ENCODE results near the gene DCAF17. TPM values are rescaled to one million over a fixed set of nuclear protein-coding genes. Genes with fewer than 3 reads are reported as not detected.

Gene DCAF17
- total and polyA plus RNA-seq, 2 of the 13 experiments (the other 11 are each of a cell fraction or from before 2014, with no cell fraction given): 13.7 to 30.0 TPM

DNA sequence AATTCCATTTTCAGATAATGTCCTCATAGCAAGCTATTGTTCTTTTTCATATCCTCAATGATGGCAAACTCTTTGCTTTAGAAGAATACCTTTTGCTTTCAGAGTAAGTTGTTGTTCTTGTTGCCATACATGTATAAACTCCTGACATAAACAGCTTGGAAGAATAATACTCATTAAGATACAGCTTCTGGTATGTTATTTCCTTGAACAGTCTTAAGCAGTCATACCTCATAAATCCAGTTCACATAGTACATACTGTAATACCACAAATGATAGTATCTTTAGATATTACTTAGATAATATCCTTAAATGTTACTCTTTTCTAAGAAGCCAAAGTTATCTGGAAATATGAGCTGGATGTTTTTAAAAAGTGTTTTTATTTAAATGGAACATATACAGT is 23.4 kb upstream of the DCAF17 start (continued):
- TF ChIP-seq, protein P1, sequence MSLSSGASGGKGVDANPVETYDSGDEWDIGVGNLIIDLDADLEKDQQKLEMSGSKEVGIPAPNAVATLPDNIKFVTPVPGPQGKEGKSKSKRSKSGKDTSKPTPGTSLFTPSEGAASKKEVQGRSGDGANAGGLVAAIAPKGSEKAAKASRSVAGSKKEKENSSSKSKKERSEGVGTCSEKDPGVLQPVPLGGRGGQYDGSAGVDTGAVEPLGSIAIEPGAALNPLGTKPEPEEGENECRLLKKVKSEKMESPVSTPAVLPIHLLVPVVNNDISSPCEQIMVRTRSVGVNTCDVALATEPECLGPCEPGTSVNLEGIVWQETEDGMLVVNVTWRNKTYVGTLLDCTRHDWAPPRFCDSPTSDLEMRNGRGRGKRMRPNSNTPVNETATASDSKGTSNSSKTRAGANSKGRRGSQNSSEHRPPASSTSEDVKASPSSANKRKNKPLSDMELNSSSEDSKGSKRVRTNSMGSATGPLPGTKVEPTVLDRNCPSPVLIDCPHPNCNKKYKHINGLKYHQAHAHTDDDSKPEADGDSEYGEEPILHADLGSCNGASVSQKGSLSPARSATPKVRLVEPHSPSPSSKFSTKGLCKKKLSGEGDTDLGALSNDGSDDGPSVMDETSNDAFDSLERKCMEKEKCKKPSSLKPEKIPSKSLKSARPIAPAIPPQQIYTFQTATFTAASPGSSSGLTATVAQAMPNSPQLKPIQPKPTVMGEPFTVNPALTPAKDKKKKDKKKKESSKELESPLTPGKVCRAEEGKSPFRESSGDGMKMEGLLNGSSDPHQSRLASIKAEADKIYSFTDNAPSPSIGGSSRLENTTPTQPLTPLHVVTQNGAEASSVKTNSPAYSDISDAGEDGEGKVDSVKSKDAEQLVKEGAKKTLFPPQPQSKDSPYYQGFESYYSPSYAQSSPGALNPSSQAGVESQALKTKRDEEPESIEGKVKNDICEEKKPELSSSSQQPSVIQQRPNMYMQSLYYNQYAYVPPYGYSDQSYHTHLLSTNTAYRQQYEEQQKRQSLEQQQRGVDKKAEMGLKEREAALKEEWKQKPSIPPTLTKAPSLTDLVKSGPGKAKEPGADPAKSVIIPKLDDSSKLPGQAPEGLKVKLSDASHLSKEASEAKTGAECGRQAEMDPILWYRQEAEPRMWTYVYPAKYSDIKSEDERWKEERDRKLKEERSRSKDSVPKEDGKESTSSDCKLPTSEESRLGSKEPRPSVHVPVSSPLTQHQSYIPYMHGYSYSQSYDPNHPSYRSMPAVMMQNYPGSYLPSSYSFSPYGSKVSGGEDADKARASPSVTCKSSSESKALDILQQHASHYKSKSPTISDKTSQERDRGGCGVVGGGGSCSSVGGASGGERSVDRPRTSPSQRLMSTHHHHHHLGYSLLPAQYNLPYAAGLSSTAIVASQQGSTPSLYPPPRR (CRISPR knock-in tag; IDR thresholded peaks at IDR 0.05; ENCODE audit: borderline replicate concordance): no peak

DNA sequence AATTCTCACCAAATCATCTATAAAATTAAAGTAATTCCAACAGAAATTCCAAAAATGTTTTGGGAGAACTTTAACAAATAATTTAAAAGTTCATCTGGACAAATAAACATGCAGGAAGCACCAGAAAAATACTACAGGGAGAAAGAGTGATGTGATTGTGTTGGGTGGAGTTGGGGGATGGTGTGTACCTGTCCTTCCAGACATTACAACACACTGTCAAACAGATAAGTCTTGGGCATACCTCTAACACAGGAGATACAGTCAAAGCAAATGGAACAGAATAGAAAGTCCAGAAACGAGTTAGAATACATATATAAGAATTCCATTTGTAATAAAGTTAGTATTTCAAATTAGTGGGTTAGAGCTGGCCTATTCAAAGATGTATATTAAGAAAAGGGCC is 22.8 kb upstream of the DCAF17 start:
- Histone ChIP-seq H3K4me1 (ENCODE audit: insufficient read depth, low read length) (peaks cover 8% of the 10 kb centered on the region), H3K27ac (ENCODE audit: extremely low read length, insufficient read depth, low read length) (no peak overlapping the region), H3K9ac (ENCODE audit: insufficient read depth, low read depth, low read length) (no peak overlapping the region), H4K20me1 (ENCODE audit: insufficient read depth, low read length) (peaks cover 5% of the 10 kb centered on the region; the same call in 1 of the 2 replicates), H3K27me3 (ENCODE audit: control insufficient read depth in 1 of 2, insufficient read depth in 2 of 2, low read length in 2 of 2) (no peaks in the 10 kb centered on the region), H3K4me2 (ENCODE audit: low read depth, low read length) (no peak overlapping the region), H3K9me3 (ENCODE audit: low read length) (no peaks in the 10 kb centered on the region), H3K4me3 (replicated peaks in 1 of 3; ENCODE audit: insufficient read depth in 1 of 3, low read depth in 2 of 3, low read length in 3 of 3) (no peak overlapping the region), H3K36me3 (replicated peaks in 1 of 2; ENCODE audit: control insufficient read depth in 1 of 2, insufficient read depth in 2 of 2, low read length in 2 of 2) (no peaks in the 10 kb centered on the region; a peak in 3 of 5 replicates), H2AFZ (ENCODE audit: low read length) (no peak overlapping the region), H3K79me2 (ENCODE audit: insufficient read depth, low read length) (peaks cover 54% of the 10 kb centered on the region)
- ChIA-PET CTCF (ENCODE audit: low intra/inter-chr PET ratio, low total read pairs) (no interaction called here), POLR2A (interaction anchor here (0.7 kb wide), 1 partner anchor 437 kb away, joined by 3 read pairs; no protein-coding TSS in a partner anchor)
- FAIRE-seq: no peak
- BruUV-seq (replicated peaks): no TSS peak
- 30% methylated on average over 1 of the region's 1 CpG for whole genome bisulfite sequencing (ENCODE audit: low lambda C conversion rate)
- no peak for TF ChIP-seq FOXK2 (IDR thresholded peaks at IDR 0.05)
- TF ChIP-seq, protein P2, sequence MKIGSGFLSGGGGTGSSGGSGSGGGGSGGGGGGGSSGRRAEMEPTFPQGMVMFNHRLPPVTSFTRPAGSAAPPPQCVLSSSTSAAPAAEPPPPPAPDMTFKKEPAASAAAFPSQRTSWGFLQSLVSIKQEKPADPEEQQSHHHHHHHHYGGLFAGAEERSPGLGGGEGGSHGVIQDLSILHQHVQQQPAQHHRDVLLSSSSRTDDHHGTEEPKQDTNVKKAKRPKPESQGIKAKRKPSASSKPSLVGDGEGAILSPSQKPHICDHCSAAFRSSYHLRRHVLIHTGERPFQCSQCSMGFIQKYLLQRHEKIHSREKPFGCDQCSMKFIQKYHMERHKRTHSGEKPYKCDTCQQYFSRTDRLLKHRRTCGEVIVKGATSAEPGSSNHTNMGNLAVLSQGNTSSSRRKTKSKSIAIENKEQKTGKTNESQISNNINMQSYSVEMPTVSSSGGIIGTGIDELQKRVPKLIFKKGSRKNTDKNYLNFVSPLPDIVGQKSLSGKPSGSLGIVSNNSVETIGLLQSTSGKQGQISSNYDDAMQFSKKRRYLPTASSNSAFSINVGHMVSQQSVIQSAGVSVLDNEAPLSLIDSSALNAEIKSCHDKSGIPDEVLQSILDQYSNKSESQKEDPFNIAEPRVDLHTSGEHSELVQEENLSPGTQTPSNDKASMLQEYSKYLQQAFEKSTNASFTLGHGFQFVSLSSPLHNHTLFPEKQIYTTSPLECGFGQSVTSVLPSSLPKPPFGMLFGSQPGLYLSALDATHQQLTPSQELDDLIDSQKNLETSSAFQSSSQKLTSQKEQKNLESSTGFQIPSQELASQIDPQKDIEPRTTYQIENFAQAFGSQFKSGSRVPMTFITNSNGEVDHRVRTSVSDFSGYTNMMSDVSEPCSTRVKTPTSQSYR (CRISPR knock-in tag; IDR thresholded peaks at IDR 0.05; ENCODE audit: borderline replicate concordance): peak; percentile 64; the same call in 1 of the 2 replicates
- DNase-seq (ENCODE audit: low spot score): no peak
- intact Hi-C loops (cut with micrococcal nuclease; ENCODE audit: unreplicated experiment): loop anchor here (10.0 kb wide), 3 partner anchors 146 to 356 kb away; no protein-coding TSS in a partner anchor
- in situ Hi-C loops (cut with HindIII; ENCODE audit: extremely low pct_ligation_motif_present, low pct_unique_long_range_greater_than_20kb): no loop called here
- no peak for ATAC-seq
